Stimulated activated CD8-positive, alpha-beta memory T cell treated with anti-CD3 and anti-CD28 coated beads, Interleukin-12 subunit alpha, Interleukin-12 subunit beta, amount 100 ng/mL, for 1 hour (primary cell): ENCODE data around the gene PRKCE.
"Not testable (repeated sequence)": the region's sequence is repeated elsewhere in the genome, so short reads cannot be mapped to it uniquely, and the experiment has no call there.

Source experiments
- DNase-seq: peaks from one replicate; pipeline ENCODE4 v3.0.0-alpha.2; 2020; ENCODE audit warnings: low read depth

PRKCE gene

DNA sequence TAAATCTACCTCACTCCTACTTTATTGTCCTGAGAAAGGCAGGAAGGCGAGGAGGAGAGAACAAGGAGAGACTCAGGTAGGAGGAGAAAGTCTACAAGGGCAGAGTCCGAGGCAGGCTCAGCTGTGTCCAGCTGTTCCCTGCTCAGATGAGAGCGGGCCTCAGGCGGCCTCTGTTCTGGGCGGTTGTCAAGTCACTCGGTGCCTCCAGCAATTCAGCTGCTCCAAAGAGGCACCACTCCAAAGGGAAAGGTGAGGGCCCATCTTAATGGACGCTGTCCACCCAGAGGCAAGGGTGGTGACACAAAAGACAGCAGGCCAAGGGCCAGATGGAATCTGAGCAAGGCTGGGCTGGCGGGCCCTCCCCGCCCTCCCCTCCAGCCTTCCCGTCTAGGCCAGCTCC, 544.3 kb downstream of the PRKCE start:
- no peak for DNase-seq

DNA sequence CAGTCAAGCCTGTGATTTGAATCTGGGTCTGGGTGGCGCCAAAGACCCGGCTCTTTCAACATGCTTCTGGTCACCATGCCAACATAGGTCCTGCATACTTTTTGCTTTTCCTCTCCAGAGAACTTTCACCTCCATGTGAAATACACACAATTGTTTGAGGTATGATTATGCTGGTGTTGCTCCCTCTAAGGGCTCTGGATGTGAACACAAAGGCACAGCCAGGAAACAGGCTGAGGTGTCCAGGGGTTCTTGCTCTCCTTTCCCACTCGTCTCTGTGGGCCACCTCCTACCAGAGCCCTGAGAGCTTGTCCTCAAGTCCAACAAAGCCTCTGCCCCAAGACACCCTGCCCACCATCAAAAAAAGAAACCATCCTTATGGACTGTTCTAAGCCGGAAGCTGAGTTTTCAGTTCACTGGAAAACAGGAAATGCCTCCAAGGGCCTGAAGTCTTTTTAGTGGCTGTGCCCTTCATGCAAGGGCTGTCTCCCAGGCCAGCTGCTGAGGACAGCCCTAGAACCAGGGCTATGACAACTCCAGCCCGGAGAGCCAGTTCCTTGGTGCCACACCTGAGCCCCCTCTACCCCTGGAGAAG, 545.5 kb downstream of the PRKCE start:
- no peak for DNase-seq

DNA sequence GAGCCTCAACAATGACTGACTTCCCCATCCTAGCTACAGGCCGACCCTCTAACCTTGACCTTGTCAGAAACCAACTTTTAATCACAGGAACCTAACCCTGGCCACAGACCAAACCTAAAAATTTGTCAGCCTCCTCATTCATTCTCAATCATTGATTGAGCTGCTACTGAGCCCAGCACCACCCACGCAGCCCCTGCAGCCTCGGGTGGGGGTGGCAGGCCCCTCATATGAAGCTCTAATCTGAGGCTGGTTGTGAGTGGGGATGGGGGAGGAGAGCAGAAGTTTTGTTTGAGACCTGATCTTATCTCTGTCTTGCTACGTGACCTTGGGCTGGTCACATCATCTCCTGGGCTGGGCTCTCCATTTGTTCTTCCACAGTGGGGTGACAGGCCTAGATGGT, 546.2 kb downstream of the PRKCE start:
- no peak for DNase-seq

DNA sequence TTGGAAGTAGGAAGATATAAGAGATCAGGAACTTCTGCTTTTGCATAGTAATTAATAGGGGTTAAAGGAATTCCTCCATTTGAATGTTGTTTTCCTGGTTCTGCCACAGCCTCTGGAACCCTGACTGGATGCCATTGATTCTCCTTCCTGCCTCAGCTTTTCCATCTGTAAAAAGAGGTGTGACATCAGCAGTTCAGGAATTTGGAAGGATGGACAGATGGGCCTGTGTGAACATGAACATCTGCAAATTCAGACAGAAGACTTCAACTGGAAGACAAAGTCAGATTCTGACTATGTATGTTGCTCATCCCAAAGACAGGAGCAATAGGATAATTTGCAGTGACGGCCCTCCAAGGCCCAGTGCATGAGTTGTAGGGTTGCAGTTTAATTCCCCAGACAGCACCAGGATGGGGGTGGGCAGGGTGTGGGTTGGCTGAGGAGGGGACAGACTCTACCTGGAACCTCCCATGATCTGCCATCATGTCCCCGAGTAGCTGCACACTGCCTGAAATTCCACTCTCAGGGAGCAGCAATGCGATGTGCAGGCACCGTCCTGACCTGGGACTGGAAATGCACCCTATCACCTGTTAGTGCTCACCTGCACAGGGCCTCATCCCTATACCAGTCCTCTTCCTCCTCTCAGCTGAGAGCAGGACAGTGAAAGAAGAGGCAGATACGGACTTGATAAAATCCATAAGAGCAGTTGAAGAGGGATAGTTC, 546.8 kb downstream of the PRKCE start:
- DNase-seq: no peak

DNA sequence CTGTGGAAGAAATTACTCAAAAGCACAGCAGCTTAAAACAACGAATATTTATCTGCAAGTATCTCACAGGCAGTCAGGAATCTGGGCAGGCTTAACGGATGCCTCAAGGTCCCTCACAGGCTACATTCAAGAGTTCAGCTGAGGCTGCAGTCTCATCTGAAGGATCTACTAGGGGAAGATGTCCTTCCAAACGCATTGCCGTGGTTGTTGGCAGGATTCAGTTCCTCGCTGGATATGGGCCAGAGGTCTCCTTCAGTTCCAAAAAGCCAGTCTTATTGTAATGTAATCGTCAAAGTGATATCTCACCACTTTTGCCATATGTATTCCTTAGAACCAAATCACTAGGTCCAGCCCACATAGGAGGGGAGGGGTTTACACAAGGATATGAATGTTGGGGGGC, 547.5 kb downstream of the PRKCE start:
- no peak for DNase-seq

DNA sequence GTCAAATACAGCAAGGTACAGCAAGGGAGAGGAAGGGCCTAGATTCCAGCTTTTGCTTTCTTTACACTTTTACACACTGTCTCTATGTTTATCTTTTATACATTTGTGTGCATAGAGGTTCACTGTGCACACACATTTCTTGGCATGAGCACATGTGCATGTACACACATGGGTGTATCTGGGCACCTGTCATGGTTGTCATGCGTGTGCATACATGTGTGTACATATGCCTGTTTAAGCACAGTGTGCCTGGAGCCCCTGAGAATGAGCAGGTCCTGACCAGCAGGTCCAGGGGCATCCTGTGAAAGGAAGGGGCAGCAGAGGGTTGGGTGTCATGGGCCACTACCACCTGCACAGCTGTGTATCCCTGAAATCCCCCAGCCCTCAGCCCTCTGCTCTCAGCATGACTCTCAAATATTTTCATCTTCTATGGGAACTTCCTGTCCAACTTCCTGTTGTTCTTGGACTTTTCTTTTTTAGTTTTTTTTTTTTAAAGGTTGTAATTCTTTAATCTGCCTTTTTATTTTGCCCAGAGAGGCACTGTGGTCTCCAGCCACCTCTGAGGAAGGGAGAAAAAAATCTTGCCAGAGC, 548.7 kb downstream of the PRKCE start:
- no peak for DNase-seq

DNA sequence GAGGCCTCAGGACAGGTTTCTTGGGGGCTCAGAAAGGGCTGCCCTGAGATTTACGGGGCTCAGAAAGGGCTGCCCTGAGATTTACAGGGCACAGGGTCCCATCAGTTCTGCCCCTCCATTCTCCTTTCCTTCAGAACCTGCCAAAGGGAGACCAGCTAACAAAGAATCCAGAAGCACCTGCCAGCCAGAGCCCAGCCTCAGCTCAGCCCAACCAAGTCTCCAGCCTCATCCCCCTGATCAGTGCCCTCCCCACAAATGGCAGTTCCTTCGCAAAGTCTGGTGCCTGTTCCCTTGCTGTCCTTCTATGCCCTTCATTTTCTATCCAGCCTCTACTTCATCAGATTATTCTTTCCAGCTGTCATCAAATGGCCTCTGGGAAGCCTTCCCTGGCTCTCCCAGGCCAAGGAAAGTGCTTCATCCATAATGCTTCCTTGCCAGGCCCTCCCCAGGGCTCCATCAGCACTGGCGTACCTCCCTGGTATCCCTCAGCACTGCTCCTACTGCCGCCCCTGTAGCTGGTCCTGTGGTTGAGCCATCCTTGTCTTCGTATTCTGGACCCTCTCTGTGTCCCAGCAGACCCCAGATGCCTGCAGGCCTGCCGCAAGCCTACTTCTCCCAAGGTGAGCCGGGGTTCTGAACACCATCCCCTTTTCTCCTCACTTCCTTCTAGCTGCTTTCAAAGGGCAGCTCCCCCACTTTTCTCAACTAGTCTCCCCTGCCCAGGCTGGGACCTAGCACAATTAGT, 549.6 kb downstream of the PRKCE start:
- no peak for DNase-seq

DNA sequence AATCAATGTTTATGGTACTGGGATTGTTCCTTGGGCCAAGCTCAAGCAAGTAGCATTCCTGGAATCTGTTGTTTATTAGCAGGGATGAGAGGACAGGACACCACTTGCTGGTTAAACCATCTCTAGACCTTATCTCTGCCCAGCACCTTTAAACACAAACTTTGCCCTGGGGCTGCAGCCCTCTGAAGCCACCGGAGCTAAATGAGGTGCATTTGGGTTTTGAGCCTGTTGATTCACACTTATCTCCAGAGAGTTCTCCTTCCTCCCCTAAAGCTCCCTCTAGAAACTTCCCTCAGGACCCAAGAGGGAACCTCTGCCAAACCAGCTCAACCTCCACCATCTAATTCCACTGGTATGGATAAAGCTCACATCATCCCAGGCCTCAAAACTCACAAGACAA, 551.0 kb downstream of the PRKCE start:
- no peak for DNase-seq

DNA sequence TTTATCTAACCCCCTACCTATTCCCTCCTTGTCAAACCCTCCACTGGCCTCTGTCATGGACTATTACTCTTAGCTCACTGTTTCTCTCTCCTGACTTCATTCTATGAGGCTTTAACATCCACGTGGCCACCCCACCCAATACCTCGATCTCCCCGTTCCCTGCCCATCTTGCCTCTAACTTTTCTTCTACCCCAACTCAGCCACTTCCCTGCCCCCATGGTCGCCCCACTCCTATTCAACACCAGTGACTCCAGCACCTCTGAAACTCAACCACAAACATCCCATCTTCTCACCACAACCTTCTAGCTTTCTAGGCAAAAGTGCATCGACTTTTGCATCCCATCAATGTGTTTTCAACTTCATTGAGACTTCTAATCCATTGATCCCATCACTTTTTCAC, 551.5 kb downstream of the PRKCE start:
- no peak for DNase-seq

DNA sequence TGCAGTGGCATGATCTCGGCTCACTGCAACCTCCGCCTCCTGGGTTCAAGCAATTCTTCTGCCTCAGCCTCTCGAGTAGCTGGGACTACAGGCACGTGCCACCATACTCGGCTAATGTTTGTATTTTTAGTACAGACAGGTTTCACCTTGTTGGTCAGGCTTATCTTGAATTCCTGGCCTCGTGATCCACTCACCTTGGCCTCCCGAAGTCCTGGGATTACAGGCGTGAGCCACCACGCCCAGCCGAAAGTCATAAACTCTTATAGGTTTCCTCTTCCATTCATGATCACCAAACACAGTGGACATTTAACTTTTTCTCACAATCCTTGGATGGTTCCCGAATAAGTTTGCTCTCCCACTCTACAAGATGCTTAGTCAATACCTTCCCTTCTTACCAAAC, 552.2 kb downstream of the PRKCE start:
- DNase-seq: not testable (repeated sequence)

DNA sequence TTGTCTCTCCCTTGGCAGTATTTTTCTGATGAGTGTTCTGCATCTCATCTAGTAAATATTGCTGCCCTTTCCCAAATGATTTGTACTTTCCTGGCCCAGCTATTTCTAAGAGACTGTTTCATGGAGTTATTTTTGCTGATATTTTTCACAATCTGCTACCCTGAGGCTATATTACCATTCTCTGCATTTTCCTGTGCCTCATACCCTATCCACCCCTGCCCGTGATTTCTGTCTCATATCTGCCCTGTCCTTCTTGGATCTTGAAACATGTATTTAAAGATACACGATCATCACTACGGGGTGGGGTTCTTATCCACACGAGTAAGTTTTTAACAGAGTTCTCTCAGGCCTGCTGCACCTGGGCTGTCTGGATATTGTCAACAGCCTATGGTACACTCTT, 556.1 kb downstream of the PRKCE start:
- DNase-seq: no peak

DNA sequence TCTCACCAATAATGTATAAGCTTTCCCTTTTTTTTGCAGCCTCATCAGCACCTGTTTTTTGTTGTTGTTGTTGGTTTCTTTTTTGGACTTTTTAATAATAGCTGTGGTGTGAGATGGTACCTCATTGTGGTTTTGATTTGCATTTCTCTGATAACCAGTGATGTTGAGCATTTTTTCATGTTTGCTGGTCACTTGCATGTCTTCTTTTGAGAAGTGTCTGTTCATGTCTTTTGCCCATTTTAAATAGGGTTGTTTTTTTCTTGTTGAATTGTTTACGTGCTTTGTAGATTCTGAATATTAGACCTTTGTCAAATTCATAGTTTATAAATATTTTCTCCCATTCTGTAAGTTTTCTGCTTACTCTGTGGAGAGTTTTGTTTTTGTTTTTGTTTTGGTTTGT, 557.3 kb downstream of the PRKCE start:
- DNase-seq: no peak

DNA sequence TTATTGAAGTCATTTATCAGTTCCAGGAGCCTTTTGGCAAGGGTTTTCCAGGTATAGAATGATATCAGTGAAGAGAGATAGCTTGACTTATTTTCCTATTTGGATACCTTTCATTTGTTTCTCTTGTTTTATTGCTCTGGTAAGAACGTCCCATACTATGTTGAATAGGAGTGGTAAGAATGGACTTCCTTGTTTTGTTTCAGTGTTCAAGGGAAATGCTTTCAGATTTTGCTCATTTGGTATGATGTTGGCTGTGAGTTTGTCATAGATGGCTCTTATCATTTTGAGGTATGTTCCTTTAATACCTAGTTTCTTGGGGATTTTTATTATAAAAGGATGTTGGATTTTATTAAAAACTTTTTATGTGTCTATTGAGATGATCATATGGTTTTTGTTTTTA, 558.6 kb downstream of the PRKCE start:
- DNase-seq: no peak

DNA sequence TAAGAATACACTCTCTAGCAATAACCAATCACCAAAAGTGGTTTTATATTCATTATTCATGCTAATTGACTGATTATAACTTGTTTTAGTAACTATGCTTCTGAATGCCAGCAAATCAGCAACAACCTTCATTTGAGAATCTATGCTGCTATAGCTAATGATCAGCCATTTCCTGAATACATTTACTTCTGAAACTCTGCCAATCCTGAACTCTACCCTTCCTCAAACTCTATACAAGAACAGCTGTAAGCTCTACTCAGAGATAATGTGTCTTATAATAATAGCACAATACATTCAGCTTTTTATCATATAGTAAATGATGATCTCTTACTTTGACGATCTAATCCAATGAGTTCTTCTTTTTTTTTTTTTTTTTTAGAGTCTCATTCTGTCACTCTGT, 560.0 kb downstream of the PRKCE start:
- DNase-seq: no peak

DNA sequence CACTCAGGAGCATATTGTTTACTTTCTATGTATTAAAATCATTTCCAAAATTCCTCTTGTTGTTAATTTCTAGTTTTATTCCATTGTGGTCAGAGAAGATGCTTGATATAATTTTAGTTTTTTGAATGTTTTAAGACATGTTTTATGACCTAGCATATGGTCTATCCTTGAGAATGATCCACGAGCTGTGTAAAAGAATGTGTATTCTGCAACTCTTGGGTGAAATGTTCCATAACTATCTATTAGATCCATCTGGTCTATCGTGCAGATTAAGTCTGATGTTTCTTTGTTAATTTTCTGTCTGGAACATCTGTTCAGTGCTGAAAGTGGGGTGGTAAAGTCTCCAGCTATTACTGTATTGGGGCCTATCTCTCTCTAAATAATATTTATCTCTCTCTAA, 562.4 kb downstream of the PRKCE start:
- no peak for DNase-seq

DNA sequence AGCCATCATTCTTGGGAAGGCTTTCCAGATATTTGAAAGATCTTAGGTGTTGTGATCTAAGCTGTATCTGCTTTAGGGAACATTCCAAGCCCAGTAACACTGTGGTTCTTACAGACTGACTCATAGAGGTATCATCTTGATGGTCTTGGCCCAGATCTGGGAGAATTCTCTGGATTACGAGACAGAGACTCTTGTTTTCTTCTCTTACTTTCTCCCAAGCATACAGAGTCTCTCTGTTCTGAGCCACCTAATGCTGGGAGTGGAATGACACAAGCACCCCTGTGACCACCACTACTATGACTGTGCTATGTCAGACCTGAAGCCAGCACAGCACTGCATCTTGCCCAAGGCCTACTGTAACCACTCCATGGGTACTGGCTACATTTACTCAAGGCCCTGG, 564.7 kb downstream of the PRKCE start:
- no peak for DNase-seq

DNA sequence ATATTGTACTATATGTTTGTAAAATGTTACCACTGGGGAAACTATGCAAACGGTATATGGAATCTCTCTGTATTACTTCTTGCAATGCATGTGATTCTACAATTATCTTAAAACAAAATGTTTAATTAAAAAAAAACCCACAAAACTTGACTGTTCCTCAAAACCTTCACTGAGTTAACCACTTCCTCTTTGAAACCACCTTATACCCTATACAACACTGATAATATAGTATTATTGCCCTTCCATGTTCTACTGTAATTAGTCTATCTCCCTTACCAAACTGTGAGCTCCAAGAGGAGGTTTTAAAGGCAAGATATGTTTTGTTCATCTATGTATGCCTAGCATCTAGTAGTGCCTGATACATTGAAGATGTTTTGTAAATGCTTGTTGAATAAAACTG, 572.0 kb downstream of the PRKCE start:
- not testable (repeated sequence) for DNase-seq

DNA sequence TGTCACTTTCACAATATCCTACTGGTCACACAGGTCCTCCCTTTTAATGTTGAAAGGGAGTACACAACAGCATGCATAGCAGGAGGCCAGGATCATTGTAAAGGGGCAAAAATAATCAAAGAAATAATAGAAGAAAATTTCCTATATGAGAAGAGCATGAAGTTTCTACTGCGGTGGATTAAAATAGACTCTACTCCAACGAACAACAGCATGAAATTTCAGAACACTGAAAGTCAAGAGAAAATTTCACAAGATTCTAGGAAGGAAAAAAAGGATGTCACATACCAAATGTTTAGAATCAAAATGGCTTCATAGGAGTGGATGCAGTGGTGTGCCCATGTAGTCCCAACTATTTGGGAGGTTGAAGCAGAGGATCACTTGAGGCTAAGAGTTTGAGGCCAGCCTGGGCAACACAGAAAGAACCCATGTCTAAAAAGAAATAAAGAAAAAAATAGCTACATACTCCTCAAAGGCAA, 573.7 kb downstream of the PRKCE start:
- DNase-seq: no peak

DNA sequence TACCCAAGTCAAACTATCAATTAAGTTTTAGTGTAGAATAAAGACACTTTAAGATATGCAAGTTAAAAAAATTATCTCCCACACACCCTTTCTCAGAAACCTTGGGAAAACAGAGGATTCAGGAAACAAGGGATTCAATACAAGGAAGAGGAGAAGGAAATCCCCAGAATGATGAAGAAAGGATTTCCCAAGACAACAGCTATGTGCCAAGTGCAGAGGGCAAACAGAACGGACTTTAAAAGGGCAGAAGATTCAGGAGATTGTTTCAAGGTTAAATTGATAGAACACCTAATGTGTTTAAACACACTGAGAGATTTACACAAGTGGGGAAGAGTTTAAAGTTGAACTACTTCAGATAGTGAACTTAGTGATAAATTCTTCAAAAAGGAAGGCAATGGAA, 574.3 kb downstream of the PRKCE start:
- DNase-seq: no peak

DNA sequence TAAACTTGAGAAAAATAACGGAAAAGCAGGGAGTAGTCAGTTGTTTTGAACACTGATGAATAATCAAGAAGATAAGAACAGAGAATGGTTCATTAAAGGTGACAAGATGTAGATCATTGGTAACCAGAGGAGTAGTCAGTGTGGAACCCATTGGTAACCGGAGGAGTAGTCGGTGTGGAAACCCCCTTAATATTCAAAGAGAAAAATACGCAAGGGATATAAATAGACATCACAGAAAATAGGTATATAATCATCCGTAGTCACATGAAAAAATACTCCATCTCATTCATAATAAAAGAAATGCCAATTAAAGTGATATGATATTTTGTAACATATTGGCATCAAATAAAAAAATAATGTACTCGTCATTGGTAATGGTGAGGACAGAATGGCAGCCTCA, 575.1 kb downstream of the PRKCE start:
- DNase-seq: no peak

DNA sequence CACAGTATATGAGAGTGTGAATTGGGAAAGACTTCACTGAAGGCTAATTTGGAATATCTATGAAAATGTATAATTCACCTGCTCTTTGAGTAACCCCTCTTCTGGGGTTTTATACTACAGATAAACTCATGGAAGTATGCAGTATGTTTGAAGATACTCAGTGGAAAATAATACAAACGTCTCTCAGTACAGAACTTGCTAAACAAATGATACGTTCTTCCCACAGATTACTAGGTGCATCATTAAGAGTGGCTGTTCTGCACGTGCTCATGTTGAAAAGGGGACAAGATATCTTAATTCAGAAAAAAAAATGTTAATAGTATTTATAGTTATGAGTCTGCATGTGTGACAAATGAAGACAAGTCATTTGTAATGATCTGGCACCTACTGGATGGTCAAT, 575.5 kb downstream of the PRKCE start:
- no peak for DNase-seq

DNA sequence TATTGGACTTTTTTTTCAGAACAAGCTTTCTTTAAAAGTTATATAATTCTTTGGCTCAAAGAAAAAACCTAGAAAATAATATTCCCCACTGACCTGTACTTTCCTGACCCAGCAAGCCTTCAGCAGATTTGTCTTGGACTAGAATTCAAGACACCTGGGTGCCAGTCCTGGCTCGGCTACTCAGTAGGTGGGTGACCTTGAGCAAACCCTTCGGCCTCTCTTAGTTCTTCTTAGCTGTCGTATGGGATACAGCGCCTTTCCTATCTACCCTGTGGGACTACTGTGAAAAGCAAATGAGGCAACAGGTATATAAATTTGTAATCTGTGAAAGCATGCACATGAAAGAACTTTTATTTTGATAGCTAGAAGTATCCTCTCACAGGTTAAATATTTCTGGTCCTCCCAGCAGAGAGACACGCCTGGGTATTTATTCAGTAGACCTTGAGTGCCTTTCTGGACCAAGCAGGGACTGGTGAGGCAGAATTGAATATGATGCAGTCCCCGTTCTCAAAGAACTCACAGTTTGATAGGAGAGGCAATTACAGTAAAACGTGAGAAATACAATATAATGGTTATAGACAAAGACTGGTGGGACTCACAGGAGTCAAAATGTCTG, 576.3 kb downstream of the PRKCE start:
- DNase-seq: no peak
